OCI-LY7 (cell line): ENCODE results near the gene C4B. TPM values are rescaled to one million over a fixed set of nuclear protein-coding genes. Genes with fewer than 3 reads are reported as not detected.

ENCODE experiments used
- BruUV-seq: library from RNA; stranded (reverse); fragments of 400-500 nt; replicated peaks from 2 replicates; lab custom pipeline; 2021; lab: Mats Ljungman, UMichigan
- CTCF ChIA-PET: fragments of 300-600 bp; sonication (Branson Sonifier 250); formaldehyde crosslinking; loops from one replicate; lab custom pipeline; 2022; ENCODE audit warnings: antibody characterized with exemption; ENCODE audit not compliant: unreplicated experiment; lab: Charles Lee
- POLR2A ChIA-PET: fragments of 300-600 bp; sonication (Branson Sonifier 250); formaldehyde crosslinking; loops from one replicate; lab custom pipeline; 2022; ENCODE audit warnings: antibody characterized with exemption; lab: Charles Lee
- DNase-seq: peaks from one replicate; pipeline ENCODE4 v3.0.0-alpha.2; 2015; ENCODE audit warnings: low spot score
- H2AFZ ChIP-seq: fragments of 200-600 bp; sonication (generic), shearing (Covaris generic); 2 replicates; pipeline ENCODE4 v1.6.1; 2014; ENCODE audit warnings: mild to moderate bottlenecking, antibody characterized with exemption, low read length, moderate library complexity
- H3K27ac ChIP-seq: fragments of 200-600 bp; sonication (generic); 2 replicates; pipeline ENCODE4 v1.5.1; 2014; ENCODE audit warnings: mixed run types, low read depth, mild to moderate bottlenecking, moderate library complexity, low read length, inconsistent platforms; ENCODE audit not compliant: poor library complexity, severe bottlenecking
- H3K36me3 ChIP-seq: fragments of 200-600 bp; sonication (generic); 2 replicates; pipeline ENCODE4 v1.6.1; 2014; ENCODE audit warnings: mild to moderate bottlenecking, antibody characterized with exemption, low read length, moderate library complexity, mixed read lengths; ENCODE audit not compliant: insufficient read depth
- H3K4me1 ChIP-seq: fragments of 200-600 bp; sonication (generic); 2 replicates; pipeline ENCODE4 v1.5.1; 2014; ENCODE audit warnings: mild to moderate bottlenecking, low read length; ENCODE audit not compliant: insufficient read depth, poor library complexity, severe bottlenecking
- H3K4me2 ChIP-seq: fragments of 200-600 bp; sonication (generic); 2 replicates; pipeline ENCODE4 v1.6.1; 2014; ENCODE audit warnings: mild to moderate bottlenecking, low read length
- H3K4me3 ChIP-seq: fragments of 200-600 bp; sonication (generic); 2 replicates; pipeline ENCODE4 v1.5.1; 2014; ENCODE audit warnings: mild to moderate bottlenecking, low read depth, low read length; ENCODE audit not compliant: poor library complexity, severe bottlenecking
- H3K79me2 ChIP-seq: fragments of 200-600 bp; sonication (generic); 2 replicates; pipeline ENCODE4 v1.6.1; 2016; ENCODE audit warnings: low read depth, mild to moderate bottlenecking, low read length, moderate library complexity, mixed read lengths; ENCODE audit not compliant: insufficient read depth
- H3K9me2 ChIP-seq: fragments of 200-600 bp; sonication (generic); 2 replicates; pipeline ENCODE4 v1.6.1; 2016; ENCODE audit warnings: mild to moderate bottlenecking, low read length, mixed read lengths; ENCODE audit not compliant: insufficient read depth
- H3K9me3 ChIP-seq: fragments of 200-600 bp; sonication (generic); 2 replicates; pipeline ENCODE4 v1.6.1; 2014; ENCODE audit warnings: mild to moderate bottlenecking, mixed run types, low read length, mixed read lengths
- H4K20me1 ChIP-seq: fragments of 200-600 bp; sonication (generic); 2 replicates; pipeline ENCODE4 v1.6.1; 2014; ENCODE audit warnings: mild to moderate bottlenecking, antibody characterized with exemption, low read length, moderate library complexity, mixed read lengths; ENCODE audit not compliant: insufficient read depth
- CTCF ChIP-seq: fragments of 200-600 bp; sonication (generic); conservative IDR thresholded peaks from 2 replicates; pipeline ENCODE4 v1.5.1; 2014; ENCODE audit warnings: mild to moderate bottlenecking, antibody characterized with exemption, low read length, moderate library complexity, mixed read lengths
- EZH2phosphoT487 ChIP-seq: fragments of 200-600 bp; sonication (generic); IDR thresholded peaks from 2 replicates; pipeline ENCODE4 v1.6.1; 2018; ENCODE audit warnings: low read depth, borderline replicate concordance, mild to moderate bottlenecking, mixed run types, antibody characterized with exemption, low read length, moderate library complexity, mixed read lengths
- intact Hi-C: fragments of 100-400 bp; cut with micrococcal nuclease; formaldehyde crosslinking; loops from one replicate; pipeline ENCODE4 v1.10.0; 2022; ENCODE audit not compliant: unreplicated experiment
- total RNA-seq, 2 experiments: library from RNA; depleted of rRNA in 1 of 2; stranded (reverse); fragments of >200 nt in 1 of 2; shearing (Covaris generic) in 1 of 2; gene quantifications; 2 replicates each; pipeline ENCODE4 v1.2.3, GENCODE V29; 2014 to 2022

C4B gene
- total RNA-seq, 2 experiments from 2014 or later = 2.9 to 3.7 TPM

- POLR2A ChIA-PET = interaction anchor here (3.7 kb wide), 1 partner anchor 12 kb away, joined by 26 read pairs; the partner anchor contains the start of genes NELFE and SKIC2
- H4K20me1 ChIP-seq = no peaks in the 10 kb centered on the region
- H3K4me2 ChIP-seq = peak overlapping the region; percentile 98
- peak overlapping the region; percentile 82 for H3K4me3 ChIP-seq
- CTCF ChIA-PET = interaction anchor here (1.0 kb wide), 1 partner anchor 48 kb away, joined by 3 read pairs; no protein-coding TSS in a partner anchor
- H3K27ac ChIP-seq = no peak overlapping the region
- H3K36me3 ChIP-seq = peaks cover 51% of the 10 kb centered on the region
- intact Hi-C loops = no loop called here
- no peaks in the 10 kb centered on the region for H3K9me2 ChIP-seq
- H3K9me3 ChIP-seq = no peaks in the 10 kb centered on the region
- TF ChIP-seq EZH2phosphoT487 (no peak), CTCF (no peak)
- H3K79me2 ChIP-seq = peaks cover 18% of the 10 kb centered on the region; the same call in 1 of the 2 replicates
- peaks cover 25% of the 10 kb centered on the region for H3K4me1 ChIP-seq
- no peak for DNase-seq
- no peak overlapping the region for H2AFZ ChIP-seq
- BruUV-seq = no TSS peak
These were observed 43.9 kb upstream of the C4B start for GRCh38 chr6:31970604-31971271.

GRCh38 chr6:31971279-31971992 lies 43.2 kb upstream of the C4B start:
- TSS peak; percentile 84 for BruUV-seq
- POLR2A ChIA-PET = interaction anchor here (0.6 to 3.7 kb wide), 3 partner anchors 13 to 309 kb away, joined by 3 to 26 read pairs (median 4); partner anchors contain the start of genes NELFE and SKIC2
- H3K36me3 ChIP-seq = peaks cover 44% of the 10 kb centered on the region
- H3K4me1 ChIP-seq = peaks cover 25% of the 10 kb centered on the region
- H3K4me3 ChIP-seq = peak overlapping the region; percentile 82
- CTCF ChIA-PET = interaction anchor here (0.6 to 1.0 kb wide), 2 partner anchors 48 to 83 kb away, joined by 3 to 4 read pairs; no protein-coding TSS in a partner anchor
- H3K27ac ChIP-seq = peak overlapping the region; percentile 70
- DNase-seq = no peak
- no peaks in the 10 kb centered on the region for H4K20me1 ChIP-seq
- peaks cover 18% of the 10 kb centered on the region; the same call in 1 of the 2 replicates for H3K79me2 ChIP-seq
- intact Hi-C loops = no loop called here
- peak overlapping the region; percentile 98 for H3K4me2 ChIP-seq
- no peaks in the 10 kb centered on the region for H3K9me3 ChIP-seq
- H3K9me2 ChIP-seq = no peaks in the 10 kb centered on the region
- H2AFZ ChIP-seq = peak overlapping the region; percentile 71; the same call in 1 of the 2 replicates
- TF ChIP-seq EZH2phosphoT487 (no peak), CTCF (no peak)
